HepG2 (cell line): ENCODE data around the gene ATRN. TPM values are rescaled to one million over a fixed set of nuclear protein-coding genes. Genes with fewer than 3 reads are reported as not detected.
A peak's percentile ranks its signal among the peaks of the same experiment; 100 is the strongest.

Experiments
- ARNT ChIP-seq: fragments of 450-650 bp; IDR thresholded peaks from 2 replicates; pipeline ENCODE4 v1.6.1; 2017
- HNF4A ChIP-seq: sonication (generic); formaldehyde crosslinking; IDR thresholded peaks from 2 replicates; pipeline ENCODE4 v1.4.0; 2020; ENCODE audit warnings: missing genetic modification reagents
- ISX ChIP-seq: sonication (generic); formaldehyde crosslinking; conservative IDR thresholded peaks from 2 replicates; pipeline ENCODE4 v1.5.0; 2020; ENCODE audit warnings: missing genetic modification reagents
- MAZ ChIP-seq, 2 experiments: sonication (generic) in 1 of 2; formaldehyde crosslinking in 1 of 2; IDR thresholded peaks; 2 replicates each; pipeline versions ENCODE4 v1.5.0 to v1.6.1; 2012 to 2020; ENCODE audit warnings: low read depth in 2 of 2, mild to moderate bottlenecking in 2 of 2, borderline replicate concordance in 1 of 2, improper control_type of control experiment in 1 of 2, low read length in 1 of 2, missing genetic modification reagents in 1 of 2, moderate library complexity in 1 of 2
- NFIB ChIP-seq: sonication (generic); formaldehyde crosslinking; IDR thresholded peaks from 2 replicates; pipeline ENCODE4 v1.9.0; 2021; ENCODE audit warnings: missing genetic modification reagents, mild to moderate bottlenecking, borderline replicate concordance
- SMAD3 ChIP-seq: sonication (generic); formaldehyde crosslinking; IDR thresholded peaks from 2 replicates; pipeline ENCODE4 v1.4.0; 2020; ENCODE audit warnings: missing genetic modification reagents
- U2AF2 ChIP-seq: fragments of 200-400 bp; formaldehyde crosslinking; IDR thresholded peaks from 2 replicates; pipeline ENCODE4 v1.6.1; 2017; ENCODE audit warnings: low read depth, mild to moderate bottlenecking, low read length
- ZBTB42 ChIP-seq: sonication (generic); formaldehyde crosslinking; IDR thresholded peaks from 2 replicates; pipeline ENCODE4 v1.5.0; 2020; ENCODE audit warnings: mild to moderate bottlenecking, missing genetic modification reagents
- ZNF253 ChIP-seq: sonication (generic); formaldehyde crosslinking; IDR thresholded peaks from 2 replicates; pipeline ENCODE4 v1.8.0; 2022; ENCODE audit warnings: mild to moderate bottlenecking, missing genetic modification reagents, borderline replicate concordance
- ZNF292 ChIP-seq: sonication (generic); formaldehyde crosslinking; IDR thresholded peaks from 2 replicates; pipeline ENCODE4 v1.8.1; 2022; ENCODE audit warnings: mild to moderate bottlenecking, low read depth, missing genetic modification reagents, borderline replicate concordance
- ZNF44 ChIP-seq: sonication (generic); formaldehyde crosslinking; IDR thresholded peaks from 2 replicates; pipeline ENCODE4 v1.5.1; 2020; ENCODE audit warnings: mild to moderate bottlenecking, missing genetic modification reagents
- ZNF446 ChIP-seq: sonication (generic); formaldehyde crosslinking; IDR thresholded peaks from 2 replicates; pipeline ENCODE4 v1.5.0; 2020; ENCODE audit warnings: mild to moderate bottlenecking, missing genetic modification reagents
- ZNF615 ChIP-seq: sonication (generic); formaldehyde crosslinking; IDR thresholded peaks from 2 replicates; pipeline ENCODE4 v1.5.0; 2020; ENCODE audit warnings: mild to moderate bottlenecking, missing genetic modification reagents, borderline replicate concordance
- ZNF841 ChIP-seq: sonication (generic); formaldehyde crosslinking; IDR thresholded peaks from 2 replicates; pipeline ENCODE4 v1.8.1; 2023; ENCODE audit warnings: missing genetic modification reagents, borderline replicate concordance
- polyA plus RNA-seq, 8 experiments: library from polyadenylated mRNA; depleted of rRNA in 3 of 8; stranded (reverse) in 7 of 8; unstranded in 1 of 8; fragments of >200 nt; fragmentation: Illumina TruSeq in 4 of 8; extraction: Trizol in 4 of 8; gene quantifications; 2 replicates each; pipeline versions ENCODE4 v1.2.1 to v1.2.3, GENCODE V29; 2011 to 2016; ENCODE audit warnings: low read depth in 4 of 8, missing spikeins in 1 of 8, mixed read lengths in 1 of 8; ENCODE audit not compliant: insufficient read depth in 1 of 8
- total RNA-seq, 5 experiments: library from RNA; depleted of rRNA; stranded (reverse); fragments of >200 nt; fragmentation: Illumina TruSeq; extraction: Trizol; gene quantifications; 2 replicates each; pipeline ENCODE4 v1.2.3, GENCODE V29; 2016; ENCODE audit warnings: low read depth in 1 of 5
- TF ChIP-seq, protein P1 (sequence below): sonication (generic); formaldehyde crosslinking; IDR thresholded peaks from 2 replicates; pipeline ENCODE4 v1.8.1; 2023; ENCODE audit warnings: missing genetic modification reagents, inconsistent platforms, borderline replicate concordance
- TF ChIP-seq, protein P2 (sequence below): sonication (generic); formaldehyde crosslinking; IDR thresholded peaks from 2 replicates; pipeline ENCODE4 v1.4.0; 2020; ENCODE audit warnings: missing genetic modification reagents
- TF ChIP-seq, protein P3 (sequence below): sonication (generic); formaldehyde crosslinking; IDR thresholded peaks from one replicate; pipeline ENCODE4 v1.5.1; 2020; ENCODE audit warnings: mild to moderate bottlenecking, missing genetic modification reagents; ENCODE audit errors: not compliant biosample characterization

Gene ATRN
- total and polyA plus RNA-seq, 2 of the 13 experiments (the other 11 are each of a cell fraction or from before 2014, with no cell fraction given), result 44.2 to 81.1 TPM

DNA sequence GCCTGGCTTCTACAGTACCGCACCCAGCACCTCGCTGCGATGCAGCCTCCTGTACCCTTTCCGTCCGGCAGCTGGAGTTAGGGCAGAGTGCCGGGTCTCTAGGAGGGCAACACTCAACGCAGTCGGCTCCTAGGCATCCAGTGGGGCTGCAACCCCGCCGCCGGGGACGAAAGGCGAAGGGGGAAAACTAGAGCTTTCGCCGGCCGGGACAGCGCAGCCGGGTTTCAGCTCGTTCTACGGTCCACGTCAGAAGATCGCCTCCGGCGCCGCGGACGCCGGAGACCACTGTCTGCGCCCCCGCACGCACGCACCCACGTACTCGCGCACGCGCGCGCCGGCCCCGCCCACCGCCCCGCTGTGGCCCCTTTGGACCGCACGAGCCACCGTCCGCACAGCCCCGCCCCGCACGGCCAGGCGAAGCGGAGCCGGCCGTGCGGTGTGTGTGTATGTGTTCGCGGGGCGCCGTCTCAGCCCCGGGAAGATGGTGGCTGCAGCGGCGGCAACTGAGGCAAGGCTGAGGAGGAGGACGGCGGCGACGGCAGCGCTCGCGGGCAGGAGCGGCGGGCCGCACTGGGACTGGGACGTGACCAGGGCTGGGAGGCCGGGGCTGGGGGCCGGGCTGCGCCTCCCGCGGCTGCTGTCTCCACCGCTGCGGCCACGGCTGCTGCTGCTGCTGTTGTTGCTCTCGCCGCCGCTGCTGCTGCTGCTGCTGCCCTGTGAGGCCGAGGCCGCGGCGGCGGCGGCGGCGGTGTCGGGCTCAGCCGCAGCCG lies at the start of gene ATRN (continued):
- TF ChIP-seq, protein P1, sequence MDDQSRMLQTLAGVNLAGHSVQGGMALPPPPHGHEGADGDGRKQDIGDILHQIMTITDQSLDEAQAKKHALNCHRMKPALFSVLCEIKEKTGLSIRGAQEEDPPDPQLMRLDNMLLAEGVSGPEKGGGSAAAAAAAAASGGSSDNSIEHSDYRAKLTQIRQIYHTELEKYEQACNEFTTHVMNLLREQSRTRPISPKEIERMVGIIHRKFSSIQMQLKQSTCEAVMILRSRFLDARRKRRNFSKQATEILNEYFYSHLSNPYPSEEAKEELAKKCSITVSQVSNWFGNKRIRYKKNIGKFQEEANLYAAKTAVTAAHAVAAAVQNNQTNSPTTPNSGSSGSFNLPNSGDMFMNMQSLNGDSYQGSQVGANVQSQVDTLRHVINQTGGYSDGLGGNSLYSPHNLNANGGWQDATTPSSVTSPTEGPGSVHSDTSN (CRISPR knock-in tag), result peak; percentile 61; the same call in 1 of the 2 replicates
- TF ChIP-seq ISX (no peak), NFIB (CRISPR knock-in tag) (no peak), MAZ (IDR thresholded peaks at IDR 0.05; ENCODE audit: borderline replicate concordance, low read depth, low read length) (peak; percentile 87), MAZ (CRISPR knock-in tag; IDR thresholded peaks at IDR 0.05; ENCODE audit: low read depth) (peak; percentile 100), ARNT (no peak), ZNF292 (CRISPR knock-in tag) (no peak; the same call in 1 of the 2 replicates), ZNF44 (CRISPR knock-in tag) (no peak), ZNF446 (peak; percentile 97; the same call in 1 of the 2 replicates), U2AF2 (no peak), ZNF253 (CRISPR knock-in tag) (peak; percentile 87; the same call in 1 of the 2 replicates), ZBTB42 (CRISPR knock-in tag) (peak; percentile 95), HNF4A (no peak), ZNF615 (CRISPR knock-in tag) (no peak), SMAD3 (peak; percentile 82; the same call in 1 of the 2 replicates), ZNF841 (CRISPR knock-in tag) (peak; percentile 83; the same call in 1 of the 2 replicates)
- TF ChIP-seq, protein P2, sequence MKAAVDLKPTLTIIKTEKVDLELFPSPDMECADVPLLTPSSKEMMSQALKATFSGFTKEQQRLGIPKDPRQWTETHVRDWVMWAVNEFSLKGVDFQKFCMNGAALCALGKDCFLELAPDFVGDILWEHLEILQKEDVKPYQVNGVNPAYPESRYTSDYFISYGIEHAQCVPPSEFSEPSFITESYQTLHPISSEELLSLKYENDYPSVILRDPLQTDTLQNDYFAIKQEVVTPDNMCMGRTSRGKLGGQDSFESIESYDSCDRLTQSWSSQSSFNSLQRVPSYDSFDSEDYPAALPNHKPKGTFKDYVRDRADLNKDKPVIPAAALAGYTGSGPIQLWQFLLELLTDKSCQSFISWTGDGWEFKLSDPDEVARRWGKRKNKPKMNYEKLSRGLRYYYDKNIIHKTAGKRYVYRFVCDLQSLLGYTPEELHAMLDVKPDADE (CRISPR knock-in tag), result no peak
- TF ChIP-seq, protein P3, sequence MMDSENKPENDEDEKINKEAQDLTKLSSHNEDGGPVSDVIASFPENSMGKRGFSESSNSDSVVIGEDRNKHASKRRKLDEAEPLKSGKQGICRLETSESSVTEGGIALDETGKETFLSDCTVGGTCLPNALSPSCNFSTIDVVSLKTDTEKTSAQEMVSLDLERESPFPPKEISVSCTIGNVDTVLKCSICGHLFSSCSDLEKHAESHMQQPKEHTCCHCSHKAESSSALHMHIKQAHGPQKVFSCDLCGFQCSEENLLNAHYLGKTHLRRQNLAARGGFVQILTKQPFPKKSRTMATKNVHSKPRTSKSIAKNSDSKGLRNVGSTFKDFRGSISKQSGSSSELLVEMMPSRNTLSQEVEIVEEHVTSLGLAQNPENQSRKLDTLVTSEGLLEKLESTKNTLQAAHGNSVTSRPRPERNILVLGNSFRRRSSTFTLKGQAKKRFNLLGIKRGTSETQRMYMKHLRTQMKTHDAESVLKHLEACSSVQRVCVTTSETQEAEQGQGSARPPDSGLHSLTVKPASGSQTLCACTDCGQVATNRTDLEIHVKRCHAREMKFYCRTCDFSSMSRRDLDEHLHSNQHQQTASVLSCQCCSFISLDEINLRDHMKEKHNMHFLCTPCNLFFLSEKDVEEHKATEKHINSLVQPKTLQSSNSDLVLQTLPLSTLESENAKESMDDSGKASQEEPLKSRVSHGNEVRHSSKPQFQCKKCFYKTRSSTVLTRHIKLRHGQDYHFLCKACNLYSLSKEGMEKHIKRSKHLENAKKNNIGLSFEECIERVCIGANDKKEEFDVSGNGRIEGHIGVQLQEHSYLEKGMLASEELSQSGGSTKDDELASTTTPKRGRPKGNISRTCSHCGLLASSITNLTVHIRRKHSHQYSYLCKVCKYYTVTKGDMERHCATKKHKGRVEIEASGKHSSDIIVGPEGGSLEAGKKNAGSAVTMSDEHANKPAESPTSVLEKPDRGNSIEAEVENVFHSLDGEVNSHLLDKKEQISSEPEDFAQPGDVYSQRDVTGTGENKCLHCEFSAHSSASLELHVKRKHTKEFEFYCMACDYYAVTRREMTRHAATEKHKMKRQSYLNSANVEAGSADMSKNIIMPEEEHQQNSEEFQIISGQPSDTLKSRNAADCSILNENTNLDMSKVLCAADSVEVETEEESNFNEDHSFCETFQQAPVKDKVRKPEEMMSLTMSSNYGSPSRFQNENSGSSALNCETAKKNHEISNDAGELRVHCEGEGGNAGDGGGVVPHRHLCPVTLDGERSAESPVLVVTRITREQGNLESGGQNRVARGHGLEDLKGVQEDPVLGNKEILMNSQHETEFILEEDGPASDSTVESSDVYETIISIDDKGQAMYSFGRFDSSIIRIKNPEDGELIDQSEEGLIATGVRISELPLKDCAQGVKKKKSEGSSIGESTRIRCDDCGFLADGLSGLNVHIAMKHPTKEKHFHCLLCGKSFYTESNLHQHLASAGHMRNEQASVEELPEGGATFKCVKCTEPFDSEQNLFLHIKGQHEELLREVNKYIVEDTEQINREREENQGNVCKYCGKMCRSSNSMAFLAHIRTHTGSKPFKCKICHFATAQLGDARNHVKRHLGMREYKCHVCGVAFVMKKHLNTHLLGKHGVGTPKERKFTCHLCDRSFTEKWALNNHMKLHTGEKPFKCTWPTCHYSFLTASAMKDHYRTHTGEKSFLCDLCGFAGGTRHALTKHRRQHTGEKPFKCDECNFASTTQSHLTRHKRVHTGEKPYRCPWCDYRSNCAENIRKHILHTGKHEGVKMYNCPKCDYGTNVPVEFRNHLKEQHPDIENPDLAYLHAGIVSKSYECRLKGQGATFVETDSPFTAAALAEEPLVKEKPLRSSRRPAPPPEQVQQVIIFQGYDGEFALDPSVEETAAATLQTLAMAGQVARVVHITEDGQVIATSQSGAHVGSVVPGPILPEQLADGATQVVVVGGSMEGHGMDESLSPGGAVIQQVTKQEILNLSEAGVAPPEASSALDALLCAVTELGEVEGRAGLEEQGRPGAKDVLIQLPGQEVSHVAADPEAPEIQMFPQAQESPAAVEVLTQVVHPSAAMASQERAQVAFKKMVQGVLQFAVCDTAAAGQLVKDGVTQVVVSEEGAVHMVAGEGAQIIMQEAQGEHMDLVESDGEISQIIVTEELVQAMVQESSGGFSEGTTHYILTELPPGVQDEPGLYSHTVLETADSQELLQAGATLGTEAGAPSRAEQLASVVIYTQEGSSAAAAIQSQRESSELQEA (CRISPR knock-in tag), result peak; percentile 53
